Right lobe of liver (tissue), 4 donors: ENCODE measurements around the gene REELD1.

Source experiments
- POLR2A ChIP-seq: fragments of 450-650 bp; IDR thresholded peaks from one replicate; pipeline ENCODE4 v1.6.1; 2017; ENCODE audit warnings: antibody characterized with exemption, mild to moderate bottlenecking
- TF ChIP-seq, protein P1 (sequence below), 4 donors: fragments of 200-600 bp in 3 of 4; fragments of 450-650 bp in 1 of 4; IDR thresholded peaks; one replicate each; pipeline versions ENCODE4 v1.5.1 to v1.8.0; 2016 to 2022; ENCODE audit warnings: antibody characterized with exemption in 4 of 4, mild to moderate bottlenecking in 2 of 4
- donor health status: DM: no; HTN: no; CAD: no.
- donor health status: DM: no; HTN: no; CAD: no.
- donor health status: DM: no; HTN: yes; CAD: no.

DNA sequence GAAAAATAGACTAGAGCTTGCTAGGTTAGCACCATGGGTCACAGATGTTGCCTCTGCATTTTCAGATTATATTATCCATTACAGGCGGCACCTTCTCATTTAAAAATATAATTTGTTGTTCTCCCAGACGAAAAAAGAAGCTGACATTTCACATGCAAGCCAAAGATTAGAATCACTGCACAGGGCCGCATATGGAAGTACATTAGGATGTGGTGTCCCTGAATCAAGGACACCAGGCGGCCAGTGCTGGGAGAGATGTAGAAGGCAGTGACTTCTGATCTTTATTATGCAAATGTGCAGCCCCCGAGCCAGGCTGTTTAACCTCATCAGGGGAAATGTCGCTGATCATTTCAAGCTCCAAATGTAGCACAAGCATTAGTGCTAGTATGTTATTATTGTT is 22.8 kb downstream of the REELD1 start:
- TF ChIP-seq, protein P1, sequence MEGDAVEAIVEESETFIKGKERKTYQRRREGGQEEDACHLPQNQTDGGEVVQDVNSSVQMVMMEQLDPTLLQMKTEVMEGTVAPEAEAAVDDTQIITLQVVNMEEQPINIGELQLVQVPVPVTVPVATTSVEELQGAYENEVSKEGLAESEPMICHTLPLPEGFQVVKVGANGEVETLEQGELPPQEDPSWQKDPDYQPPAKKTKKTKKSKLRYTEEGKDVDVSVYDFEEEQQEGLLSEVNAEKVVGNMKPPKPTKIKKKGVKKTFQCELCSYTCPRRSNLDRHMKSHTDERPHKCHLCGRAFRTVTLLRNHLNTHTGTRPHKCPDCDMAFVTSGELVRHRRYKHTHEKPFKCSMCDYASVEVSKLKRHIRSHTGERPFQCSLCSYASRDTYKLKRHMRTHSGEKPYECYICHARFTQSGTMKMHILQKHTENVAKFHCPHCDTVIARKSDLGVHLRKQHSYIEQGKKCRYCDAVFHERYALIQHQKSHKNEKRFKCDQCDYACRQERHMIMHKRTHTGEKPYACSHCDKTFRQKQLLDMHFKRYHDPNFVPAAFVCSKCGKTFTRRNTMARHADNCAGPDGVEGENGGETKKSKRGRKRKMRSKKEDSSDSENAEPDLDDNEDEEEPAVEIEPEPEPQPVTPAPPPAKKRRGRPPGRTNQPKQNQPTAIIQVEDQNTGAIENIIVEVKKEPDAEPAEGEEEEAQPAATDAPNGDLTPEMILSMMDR (IDR thresholded peaks at IDR 0.05) = no peak
- TF ChIP-seq POLR2A = no peak
